K562 (cell line): ENCODE results near the gene RAB17. TPM values are rescaled to one million over a fixed set of nuclear protein-coding genes. Genes with fewer than 3 reads are reported as not detected.

ENCODE experiments used
- ATAC-seq: fragments of 200-7000 bp; cut with Tn5 transposase; 3 replicates; pipeline ENCODE4 v1.9.1; 2020; ENCODE audit warnings: moderate library complexity
- BruUV-seq: library from RNA; stranded (reverse); fragments of 400-500 nt; replicated peaks from 2 replicates; lab custom pipeline; 2021; lab: Mats Ljungman, UMichigan
- CTCF ChIA-PET: fragments of 300-600 bp; formaldehyde crosslinking; extraction: SDS; loops from one replicate; lab custom pipeline; 2021; ENCODE audit warnings: low intra/inter-chr PET ratio; lab: Yijun Ruan, JAX
- POLR2A ChIA-PET: fragments of 300-600, 350-650 bp; sonication (Branson Sonifier 250); formaldehyde crosslinking; extraction: SDS; loops from one replicate; lab custom pipeline; 2021; ENCODE audit warnings: antibody characterized with exemption, inconsistent platforms; lab: Yijun Ruan, JAX
- DNase-seq, 4 experiments: peaks; one replicate each; pipeline versions ENCODE4 v3.0.0 to v3.0.0-alpha.2; 2011 to 2018; ENCODE audit warnings: low spot score in 3 of 4, mixed read lengths in 3 of 4; ENCODE audit errors: extremely low read depth in 1 of 4
- FAIRE-seq: peaks from 2 replicates; lab custom pipeline; 2011; peaks lifted over from hg19 to GRCh38; lab: Jason Lieb, UNC
- H2AFZ ChIP-seq: 2 replicates; pipeline ENCODE4 v1.6.0; 2011; ENCODE audit warnings: low read depth, low read length, control low read depth, inconsistent platforms
- H3K27ac ChIP-seq: fragments of 200-600 bp; 3 replicates; pipeline ENCODE4 v1.8.0; 2011; ENCODE audit warnings: low read depth, mild to moderate bottlenecking, control low read depth, inconsistent platforms, low read length, moderate library complexity, mixed read lengths; ENCODE audit errors: extremely low read depth
- H3K27me3 ChIP-seq, 2 experiments: fragments of 300-600 bp in 1 of 2; 2 replicates in 1 of 2; 3 replicates in 1 of 2; pipeline versions ENCODE4 v1.6.0 to v1.8.0; 2011; ENCODE audit warnings: inconsistent platforms in 2 of 2, low read length in 2 of 2, mild to moderate bottlenecking in 1 of 2, mixed read lengths in 1 of 2, moderate library complexity in 1 of 2; ENCODE audit not compliant: control insufficient read depth in 2 of 2, insufficient read depth in 2 of 2
- H3K36me3 ChIP-seq: fragments of 300-600 bp; 3 replicates; pipeline ENCODE4 v1.8.0; 2011; ENCODE audit warnings: mild to moderate bottlenecking, low read length, inconsistent platforms; ENCODE audit not compliant: control insufficient read depth, insufficient read depth
- H3K4me1 ChIP-seq, 2 experiments: fragments of 200-600 bp in 1 of 2; replicated peaks in 1 of 2; 2 replicates in 1 of 2; 3 replicates in 1 of 2; pipeline versions ENCODE4 v1.5.1 to v1.8.0; 2011; ENCODE audit warnings: inconsistent platforms in 2 of 2, low read length in 2 of 2, mild to moderate bottlenecking in 1 of 2, mixed read lengths in 1 of 2, moderate library complexity in 1 of 2; ENCODE audit not compliant: control insufficient read depth in 2 of 2, insufficient read depth in 2 of 2
- H3K4me2 ChIP-seq: 2 replicates; pipeline ENCODE4 v1.6.1; 2011; ENCODE audit warnings: low read length, control low read depth, inconsistent platforms, mixed read lengths; ENCODE audit not compliant: insufficient read depth
- H3K4me3 ChIP-seq: fragments of 200-600 bp; sonication (generic), shearing (Covaris generic); 2 replicates; pipeline ENCODE4 v1.5.1; 2016; ENCODE audit warnings: control low read depth, inconsistent platforms
- H3K79me2 ChIP-seq: fragments of 200-600 bp; 3 replicates; pipeline ENCODE4 v1.8.0; 2011; ENCODE audit warnings: low read length, inconsistent platforms; ENCODE audit not compliant: control insufficient read depth, insufficient read depth
- H3K9ac ChIP-seq, 2 experiments: 2 replicates each; pipeline versions ENCODE4 v1.6.0 to v1.6.1; 2011; ENCODE audit warnings: low read depth in 2 of 2, low read length in 2 of 2, control low read depth in 1 of 2, inconsistent platforms in 1 of 2, mild to moderate bottlenecking in 1 of 2, mixed read lengths in 1 of 2; ENCODE audit not compliant: insufficient read depth in 1 of 2
- H3K9me1 ChIP-seq: one replicate; pipeline ENCODE4 v1.6.0; 2011; ENCODE audit warnings: inconsistent platforms, mild to moderate bottlenecking, low read length, moderate library complexity; ENCODE audit not compliant: control insufficient read depth, insufficient read depth
- H3K9me3 ChIP-seq: replicated peaks from 2 replicates; pipeline ENCODE4 v1.5.1; 2011; ENCODE audit warnings: low read depth, low read length, inconsistent platforms; ENCODE audit not compliant: control insufficient read depth, insufficient read depth
- H4K20me1 ChIP-seq: replicated peaks from 2 replicates; pipeline ENCODE4 v1.6.1; 2011; ENCODE audit warnings: low read length, inconsistent platforms, mixed read lengths; ENCODE audit not compliant: control insufficient read depth, insufficient read depth
- GATA2 ChIP-seq: sonication (generic); formaldehyde crosslinking; IDR thresholded peaks from 2 replicates; pipeline ENCODE4 v1.4.0; 2020; ENCODE audit warnings: mild to moderate bottlenecking, missing genetic modification reagents
- ZNF444 ChIP-seq: fragments of 250-450 bp; sonication (Bioruptor Pico); IDR thresholded peaks from 2 replicates; pipeline ENCODE4 v1.4.0; 2020; ENCODE audit warnings: mild to moderate bottlenecking, moderate library complexity
- WGBS: fragments of 100-300 bp; shearing (Covaris generic); methylation state at CpG from one replicate; pipeline ENCODE4 v1.1.6; 2016; ENCODE audit warnings: low coverage, mixed read lengths; ENCODE audit not compliant: insufficient coverage; ENCODE audit errors: missing lambda C conversion rate; 5-methylcytosine and 5-hydroxymethylcytosine counted together
- in situ Hi-C: fragments of 300-500 bp; cut with MboI; formaldehyde crosslinking; loops from 4 replicates; pipeline ENCODE4 v1.15.0; 2018; ENCODE audit warnings: inconsistent platforms, mixed read lengths
- intact Hi-C: fragments of 100-400 bp; cut with micrococcal nuclease; formaldehyde crosslinking; loops from 2 replicates; pipeline ENCODE4 v1.14.2; 2022
- polyA plus RNA-seq, 8 experiments: library from polyadenylated mRNA; depleted of rRNA in 4 of 8; stranded (reverse) in 5 of 8; unstranded in 3 of 8; fragments of >200 nt; fragmentation: Nextera tagmentation in 2 of 8; fragmentation: Illumina TruSeq in 1 of 8; extraction: Ambion mirVana in 2 of 8; extraction: Trizol in 1 of 8; gene quantifications; 2 replicates each; pipeline versions ENCODE4 v1.2.1 to v1.2.3, GENCODE V29; 2011 to 2014; ENCODE audit warnings: inconsistent platforms in 1 of 8, missing spikeins in 1 of 8
- total RNA-seq, 7 experiments: library from RNA; depleted of rRNA in 6 of 7; stranded (reverse); fragments of >200 nt in 6 of 7; fragmentation: Illumina TruSeq in 2 of 7; extraction: Trizol in 2 of 7; gene quantifications; 2 replicates each; pipeline versions ENCODE4 v1.2.1 to v1.2.3, GENCODE V29; 2011 to 2021; ENCODE audit warnings: low replicate concordance in 1 of 7
- TF ChIP-seq, protein P1 (sequence below), 2 experiments: fragments of 450-650 bp; formaldehyde crosslinking in 1 of 2; IDR thresholded peaks; 2 replicates each; pipeline versions ENCODE4 v1.4.0 to v1.6.1; 2014 to 2020; ENCODE audit warnings: mild to moderate bottlenecking in 2 of 2, borderline replicate concordance in 1 of 2, low read depth in 1 of 2

Gene RAB17
- total and polyA plus RNA-seq, 9 of the 15 experiments (the other 6 are each of a cell fraction or from before 2014, with no cell fraction given): 0.13 TPM; not detected in 8

GRCh38 chr2:237547841-237548416, 42.6 kb downstream of the RAB17 start:
- Histone ChIP-seq H3K9ac (no peak overlapping the region), H3K4me1 (no peaks in the 10 kb centered on the region), H3K27ac (no peak overlapping the region), H3K27me3 (peaks cover 2 to 37% of the 10 kb centered on the region in 2 experiments; a peak in 4 of 5 replicates), H3K36me3 (no peaks in the 10 kb centered on the region), H3K4me2 (no peak overlapping the region), H3K4me3 (no peak overlapping the region), H4K20me1 (no peaks in the 10 kb centered on the region; the same call in 1 of the 2 replicates), H3K9me3 (no peaks in the 10 kb centered on the region), H3K9me1 (no peaks in the 10 kb centered on the region), H3K79me2 (no peaks in the 10 kb centered on the region), H2AFZ (no peak overlapping the region)
- FAIRE-seq (no peak), DNase-seq (no peak), ATAC-seq (no peak)
- POLR2A ChIA-PET: no interaction called here
- CTCF ChIA-PET: no interaction called here
- BruUV-seq: no TSS peak
- intact Hi-C loops (no loop called here), in situ Hi-C loops (no loop called here)
- TF ChIP-seq ZNF444 (CRISPR knock-in tag) (no peak), GATA2 (CRISPR knock-in tag) (no peak)
- TF ChIP-seq, protein P1, sequence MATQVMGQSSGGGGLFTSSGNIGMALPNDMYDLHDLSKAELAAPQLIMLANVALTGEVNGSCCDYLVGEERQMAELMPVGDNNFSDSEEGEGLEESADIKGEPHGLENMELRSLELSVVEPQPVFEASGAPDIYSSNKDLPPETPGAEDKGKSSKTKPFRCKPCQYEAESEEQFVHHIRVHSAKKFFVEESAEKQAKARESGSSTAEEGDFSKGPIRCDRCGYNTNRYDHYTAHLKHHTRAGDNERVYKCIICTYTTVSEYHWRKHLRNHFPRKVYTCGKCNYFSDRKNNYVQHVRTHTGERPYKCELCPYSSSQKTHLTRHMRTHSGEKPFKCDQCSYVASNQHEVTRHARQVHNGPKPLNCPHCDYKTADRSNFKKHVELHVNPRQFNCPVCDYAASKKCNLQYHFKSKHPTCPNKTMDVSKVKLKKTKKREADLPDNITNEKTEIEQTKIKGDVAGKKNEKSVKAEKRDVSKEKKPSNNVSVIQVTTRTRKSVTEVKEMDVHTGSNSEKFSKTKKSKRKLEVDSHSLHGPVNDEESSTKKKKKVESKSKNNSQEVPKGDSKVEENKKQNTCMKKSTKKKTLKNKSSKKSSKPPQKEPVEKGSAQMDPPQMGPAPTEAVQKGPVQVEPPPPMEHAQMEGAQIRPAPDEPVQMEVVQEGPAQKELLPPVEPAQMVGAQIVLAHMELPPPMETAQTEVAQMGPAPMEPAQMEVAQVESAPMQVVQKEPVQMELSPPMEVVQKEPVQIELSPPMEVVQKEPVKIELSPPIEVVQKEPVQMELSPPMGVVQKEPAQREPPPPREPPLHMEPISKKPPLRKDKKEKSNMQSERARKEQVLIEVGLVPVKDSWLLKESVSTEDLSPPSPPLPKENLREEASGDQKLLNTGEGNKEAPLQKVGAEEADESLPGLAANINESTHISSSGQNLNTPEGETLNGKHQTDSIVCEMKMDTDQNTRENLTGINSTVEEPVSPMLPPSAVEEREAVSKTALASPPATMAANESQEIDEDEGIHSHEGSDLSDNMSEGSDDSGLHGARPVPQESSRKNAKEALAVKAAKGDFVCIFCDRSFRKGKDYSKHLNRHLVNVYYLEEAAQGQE (IDR thresholded peaks at IDR 0.05; ENCODE audit: borderline replicate concordance): peak; percentile 17; the same call in 1 of the 2 replicates
- TF ChIP-seq, protein P1 (CRISPR knock-in tag; IDR thresholded peaks at IDR 0.05; ENCODE audit: low read depth): no peak
- 2% methylated on average over 10 of the region's 11 CpGs for WGBS
